Measurements from ENCODE around the gene SETD1B. TPM values are rescaled to one million over a fixed set of nuclear protein-coding genes. Genes with fewer than 3 reads are reported as not detected.

Gene SETD1B
- total RNA-seq, 3 donors from 2014 or later, result 4.2 to 7.9 (median 6.1) TPM

DNA sequence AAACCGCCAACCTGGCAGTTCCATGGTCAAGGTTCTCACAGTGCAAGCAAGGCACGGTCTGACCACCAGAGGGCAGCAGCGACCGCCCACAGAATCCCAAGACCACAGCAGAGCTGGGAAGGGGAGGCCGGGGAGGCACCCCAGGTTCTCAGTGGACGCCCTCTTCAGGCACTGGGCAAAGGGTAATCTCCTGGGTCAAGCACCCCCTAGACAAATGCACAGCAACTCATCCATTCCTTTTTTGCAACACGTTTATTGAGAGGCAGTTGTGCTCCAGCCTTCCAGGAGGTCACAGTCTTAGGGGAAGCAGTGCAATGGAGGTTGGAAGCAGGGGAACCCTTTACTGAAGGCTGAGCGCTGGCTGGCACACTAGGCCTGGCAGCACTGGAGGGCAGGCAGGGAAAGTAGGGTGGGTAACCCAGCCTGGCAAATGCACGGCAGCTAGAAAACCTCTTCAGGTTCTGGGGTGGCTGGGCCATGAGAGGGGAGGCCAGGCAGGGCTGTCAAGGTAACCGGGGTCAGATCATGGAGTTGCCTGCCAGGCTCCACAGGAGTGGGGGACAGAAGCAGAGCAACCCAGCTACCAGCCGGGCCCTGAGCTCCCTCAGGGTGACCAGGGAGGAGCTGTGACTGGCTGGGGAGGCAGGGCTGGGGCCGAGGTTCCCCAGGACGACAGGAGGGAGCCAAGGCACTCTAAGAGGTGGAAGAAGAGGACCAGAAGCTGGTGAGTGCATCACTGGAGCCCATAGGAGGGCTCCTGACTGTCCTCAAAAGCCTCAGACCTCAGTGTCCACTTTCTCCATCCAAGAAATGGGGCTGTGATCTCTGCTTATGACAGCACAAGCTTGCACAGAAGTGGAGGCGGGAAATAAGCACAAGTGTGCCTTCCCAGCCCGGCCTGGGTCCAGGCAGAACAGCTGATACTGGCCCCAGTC, 8.5 kb upstream of the SETD1B start:
- peaks cover 14 to 38% of the 10 kb centered on the region in 2 donors for H3K4me1 ChIP-seq
- peak overlapping the region in 2 of 3 donors; percentile 11 to 73 for H3K4me3 ChIP-seq
- H3K36me3 ChIP-seq, result no peaks in the 10 kb centered on the region
- DNase-seq (ENCODE audit: low spot score in 2 of 2), result peak; percentile 80 to 92
- intact Hi-C loops (cut with DNase I; ENCODE audit: low total_unique reads), result loop anchor here (1.0 to 5.0 kb wide), 2 partner anchors 17 to 227 kb away; partner anchors contain the start of gene BCL7A
- H3K27ac ChIP-seq, result peak overlapping the region; percentile 87 to 100
- H3K9me3 ChIP-seq, result no peaks in the 10 kb centered on the region
- no peaks in the 10 kb centered on the region for H3K27me3 ChIP-seq
- TF ChIP-seq POLR2A (IDR thresholded peaks at IDR 0.05) (no peak), POLR2AphosphoS5 (IDR thresholded peaks at IDR 0.05) (peak; percentile 36 to 47 (median 45))
- TF ChIP-seq, protein P1, sequence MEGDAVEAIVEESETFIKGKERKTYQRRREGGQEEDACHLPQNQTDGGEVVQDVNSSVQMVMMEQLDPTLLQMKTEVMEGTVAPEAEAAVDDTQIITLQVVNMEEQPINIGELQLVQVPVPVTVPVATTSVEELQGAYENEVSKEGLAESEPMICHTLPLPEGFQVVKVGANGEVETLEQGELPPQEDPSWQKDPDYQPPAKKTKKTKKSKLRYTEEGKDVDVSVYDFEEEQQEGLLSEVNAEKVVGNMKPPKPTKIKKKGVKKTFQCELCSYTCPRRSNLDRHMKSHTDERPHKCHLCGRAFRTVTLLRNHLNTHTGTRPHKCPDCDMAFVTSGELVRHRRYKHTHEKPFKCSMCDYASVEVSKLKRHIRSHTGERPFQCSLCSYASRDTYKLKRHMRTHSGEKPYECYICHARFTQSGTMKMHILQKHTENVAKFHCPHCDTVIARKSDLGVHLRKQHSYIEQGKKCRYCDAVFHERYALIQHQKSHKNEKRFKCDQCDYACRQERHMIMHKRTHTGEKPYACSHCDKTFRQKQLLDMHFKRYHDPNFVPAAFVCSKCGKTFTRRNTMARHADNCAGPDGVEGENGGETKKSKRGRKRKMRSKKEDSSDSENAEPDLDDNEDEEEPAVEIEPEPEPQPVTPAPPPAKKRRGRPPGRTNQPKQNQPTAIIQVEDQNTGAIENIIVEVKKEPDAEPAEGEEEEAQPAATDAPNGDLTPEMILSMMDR (IDR thresholded peaks at IDR 0.05), result peak; percentile 94 to 97 (median 97)

DNA sequence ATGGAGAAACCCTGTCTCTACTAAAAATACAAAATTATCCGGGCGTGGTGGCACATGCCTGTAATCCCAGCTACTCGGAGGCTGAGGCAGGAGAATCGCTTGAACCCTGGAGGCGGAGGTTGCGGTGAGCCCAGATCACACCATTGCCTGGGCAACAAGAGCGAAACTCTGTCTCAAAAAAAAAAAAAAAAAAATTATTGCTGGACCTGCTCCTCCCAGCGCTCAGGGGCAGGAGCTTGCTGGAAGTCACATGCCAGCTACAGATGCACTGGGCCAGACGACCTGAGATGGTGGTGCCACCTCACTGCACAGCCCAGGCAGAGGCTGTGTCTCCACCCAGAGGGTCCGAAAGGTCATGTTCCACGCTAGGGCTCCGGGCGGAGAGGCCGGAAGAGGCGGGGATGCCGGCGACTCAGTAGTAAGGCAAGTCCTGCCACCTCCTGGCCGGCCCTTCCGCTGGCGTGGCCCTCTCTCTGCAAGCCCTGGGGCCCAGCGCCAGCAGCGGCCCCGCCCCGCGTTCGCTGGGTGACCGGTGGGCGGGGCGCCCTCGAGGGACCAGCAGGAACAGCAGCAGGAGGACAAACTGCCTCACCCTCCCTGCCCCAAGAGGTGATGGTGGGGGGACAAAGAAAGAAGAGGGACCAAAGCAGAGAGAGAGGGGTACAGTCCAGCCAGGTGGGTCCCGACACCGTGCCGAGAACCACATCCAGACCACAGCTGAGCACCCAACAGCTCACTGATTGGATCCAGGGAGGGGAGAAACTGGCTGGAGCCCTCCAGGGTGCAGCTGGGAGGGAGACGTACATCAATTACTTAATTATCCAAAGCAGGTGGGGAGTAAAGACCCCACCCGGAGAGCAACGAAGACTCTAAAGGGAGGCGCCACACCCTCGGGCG, 6.7 kb upstream of the SETD1B start:
- H3K9me3 ChIP-seq, result no peaks in the 10 kb centered on the region
- H3K36me3 ChIP-seq, result no peaks in the 10 kb centered on the region
- intact Hi-C loops (cut with DNase I; ENCODE audit: low total_unique reads), result loop anchor here (5.0 kb wide), 1 partner anchor 225 kb away; the partner anchor contains the start of gene BCL7A
- no peaks in the 10 kb centered on the region for H3K27me3 ChIP-seq
- peak; percentile 79 to 84 for DNase-seq (ENCODE audit: low spot score in 2 of 2)
- peak overlapping the region in 2 of 3 donors; percentile 76 to 95 for H3K4me3 ChIP-seq
- peaks cover 14 to 38% of the 10 kb centered on the region in 2 donors for H3K4me1 ChIP-seq
- TF ChIP-seq POLR2AphosphoS5 (IDR thresholded peaks at IDR 0.05), result peak; percentile 64 to 77 (median 66)
- TF ChIP-seq, protein P1 (IDR thresholded peaks at IDR 0.05), result peak in 2 of 3 donors; percentile 16 to 17
- TF ChIP-seq POLR2A (IDR thresholded peaks at IDR 0.05), result no peak
- H3K27ac ChIP-seq, result peak overlapping the region; percentile 100

DNA sequence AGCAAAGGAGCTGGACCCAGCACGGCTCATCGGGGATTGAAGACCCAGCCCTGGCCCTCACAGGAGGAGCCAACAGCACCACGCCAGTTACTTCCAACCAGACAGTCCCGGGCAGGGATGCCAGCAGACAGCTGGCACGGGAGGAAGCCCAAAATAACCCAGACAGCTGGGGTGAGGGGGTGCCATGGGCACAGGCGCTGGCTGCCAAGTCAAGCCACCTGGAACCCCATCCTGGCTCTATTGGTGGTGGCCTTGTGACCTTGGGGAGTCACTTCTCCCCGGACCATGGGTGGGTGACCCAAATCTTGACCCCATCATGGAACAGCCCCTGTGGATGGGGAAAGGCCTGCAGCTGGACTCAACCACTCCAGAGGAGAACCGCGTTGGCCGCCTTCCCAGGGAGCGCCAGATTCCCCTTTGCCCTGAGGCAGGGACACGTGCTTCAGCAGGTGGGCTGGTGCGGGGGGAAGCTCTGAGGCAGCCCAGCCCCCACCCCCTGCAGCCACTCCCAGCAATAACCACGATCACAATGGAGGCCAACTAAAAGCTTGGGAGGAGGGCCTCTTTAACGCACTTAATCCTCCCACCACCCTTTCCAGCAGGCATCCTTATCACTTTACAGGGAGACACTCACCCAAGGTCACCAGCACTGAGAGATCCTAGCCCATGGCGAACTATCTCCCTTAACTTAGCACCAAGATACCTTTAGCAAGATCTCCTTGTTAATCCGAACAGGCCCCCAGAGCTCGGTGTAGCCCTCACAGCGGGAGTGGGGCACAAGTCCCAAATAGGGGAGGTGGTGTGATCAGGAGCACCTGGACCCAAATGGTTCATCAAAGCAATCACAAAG, 5.6 kb upstream of the SETD1B start:
- DNase-seq (ENCODE audit: low spot score in 2 of 2), result peak in 1 of 2 donors; percentile 74
- Histone ChIP-seq H3K27ac (peak overlapping the region; percentile 100), H3K9me3 (no peaks in the 10 kb centered on the region), H3K27me3 (no peaks in the 10 kb centered on the region), H3K36me3 (no peaks in the 10 kb centered on the region), H3K4me1 (peaks cover 14 to 38% of the 10 kb centered on the region in 2 donors), H3K4me3 (peak overlapping the region; percentile 76 to 95 (median 80))
- intact Hi-C loops (cut with DNase I; ENCODE audit: low total_unique reads), result loop anchor here (5.0 kb wide), 1 partner anchor 224 kb away; the partner anchor contains the start of gene BCL7A
- TF ChIP-seq, protein P1 (IDR thresholded peaks at IDR 0.05), result no peak
- no peak for TF ChIP-seq POLR2A (IDR thresholded peaks at IDR 0.05)
- no peak for TF ChIP-seq POLR2AphosphoS5 (IDR thresholded peaks at IDR 0.05)

DNA sequence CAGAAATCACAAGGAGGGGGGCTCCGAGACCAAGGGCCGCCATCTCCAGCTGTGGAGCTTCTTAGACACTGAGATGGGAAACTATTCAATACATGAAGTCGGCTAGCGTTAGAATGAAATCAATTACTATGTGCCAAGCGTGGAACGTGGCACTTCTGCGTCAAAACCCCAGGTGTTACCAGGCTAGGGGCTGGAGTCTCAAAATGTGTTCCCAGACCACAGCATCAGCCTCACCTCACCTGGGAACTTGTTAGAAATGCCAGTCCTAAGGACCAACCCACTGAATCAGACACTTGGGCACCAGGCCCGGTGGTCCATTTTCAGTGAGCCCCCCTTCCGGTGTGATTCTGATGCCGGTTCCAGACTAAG, 5.0 kb upstream of the SETD1B start:
- H3K9me3 ChIP-seq, result no peaks in the 10 kb centered on the region
- H3K36me3 ChIP-seq, result no peaks in the 10 kb centered on the region
- H3K4me3 ChIP-seq, result peak overlapping the region; percentile 76 to 95 (median 80)
- H3K27ac ChIP-seq, result peak overlapping the region; percentile 100
- peaks cover 14 to 38% of the 10 kb centered on the region in 2 donors for H3K4me1 ChIP-seq
- H3K27me3 ChIP-seq, result no peaks in the 10 kb centered on the region
- TF ChIP-seq POLR2A (IDR thresholded peaks at IDR 0.05) (no peak), POLR2AphosphoS5 (IDR thresholded peaks at IDR 0.05) (no peak)
- TF ChIP-seq, protein P1 (IDR thresholded peaks at IDR 0.05), result no peak
- intact Hi-C loops (cut with DNase I; ENCODE audit: low total_unique reads), result loop anchor here (5.0 kb wide), 1 partner anchor 224 kb away; the partner anchor contains the start of gene BCL7A
- no peak for DNase-seq (ENCODE audit: low spot score in 2 of 2)
